ENCODE measurements around the gene PKHD1. TPM values are rescaled to one million over a fixed set of nuclear protein-coding genes. Genes with fewer than 3 reads are reported as not detected.

Gene PKHD1
- total RNA-seq, 1 experiment from 2014 or later: not detected

DNA sequence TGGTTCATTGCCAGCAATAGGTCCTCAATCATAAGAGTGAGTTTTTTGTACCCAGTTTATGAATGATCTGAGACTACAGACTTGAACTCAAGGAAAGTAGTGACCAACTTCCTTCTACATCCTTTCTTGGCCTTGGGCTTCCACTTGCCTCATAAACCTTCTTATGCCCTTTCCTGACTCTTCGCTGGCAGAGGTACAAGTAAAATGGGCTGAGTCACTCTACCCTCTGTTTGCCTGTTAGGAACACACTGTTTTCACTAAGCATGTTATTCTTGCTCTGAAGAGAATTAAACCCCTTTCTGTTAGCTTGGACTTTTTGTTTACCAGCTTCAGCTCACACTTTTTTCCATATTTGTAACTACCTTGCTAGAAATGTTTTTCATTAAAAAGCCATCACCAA lies 74.4 kb downstream of the PKHD1 start:
- Histone ChIP-seq H3K4me3 (ENCODE audit: low read depth in 2 of 2, low read length in 2 of 2) (no peak overlapping the region), H3K36me3 (ENCODE audit: control insufficient read depth, insufficient read depth, low read length) (no peaks in the 10 kb centered on the region), H3K27ac (ENCODE audit: low read length) (no peak overlapping the region), H3K9me3 (ENCODE audit: control insufficient read depth, insufficient read depth, low read depth, low read length) (no peaks in the 10 kb centered on the region), H3K27me3 (ENCODE audit: control insufficient read depth, insufficient read depth, low read length) (no peaks in the 10 kb centered on the region), H3K4me1 (ENCODE audit: control insufficient read depth, insufficient read depth, low read length) (no peaks in the 10 kb centered on the region)
- DNase-seq (ENCODE audit: low read depth, low spot score): no peak
- intact Hi-C loops (cut with micrococcal nuclease; ENCODE audit: unreplicated experiment): no loop called here
- in situ Hi-C loops (cut with HindIII; ENCODE audit: low pct_unique_long_range_greater_than_20kb, low sequenced_read_pairs): no loop called here
- TF ChIP-seq, protein P1, sequence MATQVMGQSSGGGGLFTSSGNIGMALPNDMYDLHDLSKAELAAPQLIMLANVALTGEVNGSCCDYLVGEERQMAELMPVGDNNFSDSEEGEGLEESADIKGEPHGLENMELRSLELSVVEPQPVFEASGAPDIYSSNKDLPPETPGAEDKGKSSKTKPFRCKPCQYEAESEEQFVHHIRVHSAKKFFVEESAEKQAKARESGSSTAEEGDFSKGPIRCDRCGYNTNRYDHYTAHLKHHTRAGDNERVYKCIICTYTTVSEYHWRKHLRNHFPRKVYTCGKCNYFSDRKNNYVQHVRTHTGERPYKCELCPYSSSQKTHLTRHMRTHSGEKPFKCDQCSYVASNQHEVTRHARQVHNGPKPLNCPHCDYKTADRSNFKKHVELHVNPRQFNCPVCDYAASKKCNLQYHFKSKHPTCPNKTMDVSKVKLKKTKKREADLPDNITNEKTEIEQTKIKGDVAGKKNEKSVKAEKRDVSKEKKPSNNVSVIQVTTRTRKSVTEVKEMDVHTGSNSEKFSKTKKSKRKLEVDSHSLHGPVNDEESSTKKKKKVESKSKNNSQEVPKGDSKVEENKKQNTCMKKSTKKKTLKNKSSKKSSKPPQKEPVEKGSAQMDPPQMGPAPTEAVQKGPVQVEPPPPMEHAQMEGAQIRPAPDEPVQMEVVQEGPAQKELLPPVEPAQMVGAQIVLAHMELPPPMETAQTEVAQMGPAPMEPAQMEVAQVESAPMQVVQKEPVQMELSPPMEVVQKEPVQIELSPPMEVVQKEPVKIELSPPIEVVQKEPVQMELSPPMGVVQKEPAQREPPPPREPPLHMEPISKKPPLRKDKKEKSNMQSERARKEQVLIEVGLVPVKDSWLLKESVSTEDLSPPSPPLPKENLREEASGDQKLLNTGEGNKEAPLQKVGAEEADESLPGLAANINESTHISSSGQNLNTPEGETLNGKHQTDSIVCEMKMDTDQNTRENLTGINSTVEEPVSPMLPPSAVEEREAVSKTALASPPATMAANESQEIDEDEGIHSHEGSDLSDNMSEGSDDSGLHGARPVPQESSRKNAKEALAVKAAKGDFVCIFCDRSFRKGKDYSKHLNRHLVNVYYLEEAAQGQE (IDR thresholded peaks at IDR 0.05; ENCODE audit: insufficient read depth in 1 of 2, low read depth in 2 of 2, low read length in 1 of 2): no peak
- TF ChIP-seq SIN3A (IDR thresholded peaks at IDR 0.05; ENCODE audit: borderline replicate concordance, insufficient read depth, low read depth, low read length) (no peak), POLR2AphosphoS5 (IDR thresholded peaks at IDR 0.05; ENCODE audit: low read depth, low read length) (no peak), TCF7L2 (IDR thresholded peaks at IDR 0.05; ENCODE audit: low read depth, low read length) (no peak), CTCF (IDR thresholded peaks at IDR 0.05) (no peak)
- POLR2A ChIA-PET: no interaction called here
- BruUV-seq (replicated peaks): no TSS peak
- ATAC-seq: no peak
- CTCF ChIA-PET: no interaction called here

DNA sequence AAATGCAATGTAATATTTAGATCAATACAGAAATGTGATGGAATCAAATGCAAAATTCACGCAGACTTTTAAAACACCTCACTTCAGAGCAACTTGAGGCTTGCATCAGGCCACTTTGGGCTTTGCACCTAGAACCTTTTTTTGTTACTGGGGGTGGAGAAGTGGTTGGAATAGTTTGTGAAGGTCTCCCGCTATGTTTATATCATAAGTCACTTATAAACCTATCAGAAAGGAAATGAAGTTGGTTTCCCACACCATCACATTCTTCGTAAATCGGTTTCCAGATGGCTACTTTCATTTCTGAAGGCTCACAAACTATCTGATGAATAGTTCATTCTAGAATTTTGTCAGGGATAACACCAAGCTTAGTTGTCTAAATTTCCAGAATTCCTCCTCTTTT lies 74.8 kb downstream of the PKHD1 start:
- intact Hi-C loops (cut with micrococcal nuclease; ENCODE audit: unreplicated experiment) (no loop called here), in situ Hi-C loops (cut with HindIII; ENCODE audit: low pct_unique_long_range_greater_than_20kb, low sequenced_read_pairs) (no loop called here)
- TF ChIP-seq POLR2AphosphoS5 (IDR thresholded peaks at IDR 0.05; ENCODE audit: low read depth, low read length) (no peak), SIN3A (IDR thresholded peaks at IDR 0.05; ENCODE audit: borderline replicate concordance, insufficient read depth, low read depth, low read length) (no peak), CTCF (IDR thresholded peaks at IDR 0.05) (no peak), TCF7L2 (IDR thresholded peaks at IDR 0.05; ENCODE audit: low read depth, low read length) (no peak)
- TF ChIP-seq, protein P1 (IDR thresholded peaks at IDR 0.05; ENCODE audit: insufficient read depth in 1 of 2, low read depth in 2 of 2, low read length in 1 of 2): no peak
- Histone ChIP-seq H3K9me3 (ENCODE audit: control insufficient read depth, insufficient read depth, low read depth, low read length) (no peaks in the 10 kb centered on the region), H3K4me3 (ENCODE audit: low read depth in 2 of 2, low read length in 2 of 2) (no peak overlapping the region), H3K27ac (ENCODE audit: low read length) (no peak overlapping the region), H3K27me3 (ENCODE audit: control insufficient read depth, insufficient read depth, low read length) (no peaks in the 10 kb centered on the region), H3K36me3 (ENCODE audit: control insufficient read depth, insufficient read depth, low read length) (no peaks in the 10 kb centered on the region), H3K4me1 (ENCODE audit: control insufficient read depth, insufficient read depth, low read length) (no peaks in the 10 kb centered on the region)
- DNase-seq (ENCODE audit: low read depth, low spot score) (no peak), ATAC-seq (no peak)
- POLR2A ChIA-PET: no interaction called here
- CTCF ChIA-PET: no interaction called here
- no TSS peak for BruUV-seq (replicated peaks)
